Transverse colon (tissue), 4 donors: ENCODE results near the gene SLC45A2. TPM values are rescaled to one million over a fixed set of nuclear protein-coding genes. Genes with fewer than 3 reads are reported as not detected.

Experiments used
- DNase-seq: peaks from one replicate; pipeline ENCODE4 v3.0.0-alpha.2; 2019
- H3K27ac ChIP-seq, 4 donors: fragments of 200-600 bp; sonication (generic); 2 replicates each; pipeline ENCODE4 v1.5.1; 2016 to 2018; ENCODE audit warnings: inconsistent platforms in 4 of 4
- H3K27me3 ChIP-seq: fragments of 200-600 bp; sonication (generic); 2 replicates; pipeline ENCODE4 v1.5.1; 2017; ENCODE audit warnings: inconsistent platforms
- H3K36me3 ChIP-seq, 4 donors: fragments of 200-600 bp; sonication (generic); 2 replicates each; pipeline ENCODE4 v1.5.1; 2017 to 2019; ENCODE audit warnings: inconsistent platforms in 4 of 4
- H3K4me1 ChIP-seq, 4 donors: fragments of 200-600 bp; sonication (generic); 2 replicates each; pipeline ENCODE4 v1.5.1; 2017 to 2020; ENCODE audit warnings: inconsistent platforms in 4 of 4
- H3K4me3 ChIP-seq, 4 donors: fragments of 200-600 bp; sonication (generic); 1 replicate in 1 of 4; 2 replicates in 3 of 4; pipeline versions ENCODE4 v1.5.1 to v1.6.1; 2017 to 2019; ENCODE audit warnings: inconsistent platforms in 4 of 4
- H3K9me3 ChIP-seq, 2 donors: fragments of 200-600 bp; sonication (generic); 2 replicates each; pipeline ENCODE4 v1.5.1; 2017 to 2019; ENCODE audit warnings: inconsistent platforms in 2 of 2
- EP300 ChIP-seq: sonication (generic); formaldehyde crosslinking; IDR thresholded peaks from one replicate; pipeline ENCODE4 v1.6.1; 2017; ENCODE audit warnings: antibody characterized with exemption, low read depth
- POLR2A ChIP-seq: fragments of 450-650 bp; IDR thresholded peaks from one replicate; pipeline ENCODE4 v1.6.1; 2016; ENCODE audit warnings: antibody characterized with exemption, mild to moderate bottlenecking, moderate library complexity
- POLR2AphosphoS5 ChIP-seq, 3 donors: sonication (generic); formaldehyde crosslinking; IDR thresholded peaks; one replicate each; pipeline ENCODE4 v1.6.1; 2016; ENCODE audit warnings: antibody characterized with exemption in 3 of 3
- WGBS, 2 donors: methylation state at CpG; one replicate each; pipeline ENCODE4 v1.1.5; 2018; ENCODE audit warnings: low coverage in 1 of 2; 5-methylcytosine and 5-hydroxymethylcytosine counted together
- in situ Hi-C, 4 donors: fragments of 200-750 bp; cut with MboI; loops; one replicate each; pipeline versions ENCODE4 v1.15.0 to v1.15.1; 2017; ENCODE audit warnings: low sequenced_read_pairs in 3 of 4, low pct_ligation_motif_present in 1 of 4, low pct_unique_long_range_greater_than_20kb in 1 of 4
- intact Hi-C: fragments of 100-400 bp; cut with DNase I; formaldehyde crosslinking; loops from one replicate; pipeline ENCODE4 v1.15.1; 2023; ENCODE audit warnings: low total_unique reads
- total RNA-seq, 4 donors: library from RNA; depleted of rRNA; stranded (reverse); fragments of >200 nt; gene quantifications; one replicate each; pipeline ENCODE4 v1.1.0, GENCODE V29; 2016
- TF ChIP-seq, protein P1 (sequence below), 5 experiments: fragments of 200-600 bp in 3 of 5; fragments of 450-650 bp in 2 of 5; sonication (generic) in 3 of 5; IDR thresholded peaks; 1 replicate in 2 of 5; 2 replicates in 3 of 5; pipeline ENCODE4 v1.5.1; 2016 to 2017; ENCODE audit warnings: antibody characterized with exemption in 5 of 5, inconsistent platforms in 3 of 5, mild to moderate bottlenecking in 2 of 5, moderate library complexity in 1 of 5

SLC45A2 gene
- total RNA-seq, 4 donors from 2014 or later: 0.95 to 1.6 TPM; not detected in 2

DNA sequence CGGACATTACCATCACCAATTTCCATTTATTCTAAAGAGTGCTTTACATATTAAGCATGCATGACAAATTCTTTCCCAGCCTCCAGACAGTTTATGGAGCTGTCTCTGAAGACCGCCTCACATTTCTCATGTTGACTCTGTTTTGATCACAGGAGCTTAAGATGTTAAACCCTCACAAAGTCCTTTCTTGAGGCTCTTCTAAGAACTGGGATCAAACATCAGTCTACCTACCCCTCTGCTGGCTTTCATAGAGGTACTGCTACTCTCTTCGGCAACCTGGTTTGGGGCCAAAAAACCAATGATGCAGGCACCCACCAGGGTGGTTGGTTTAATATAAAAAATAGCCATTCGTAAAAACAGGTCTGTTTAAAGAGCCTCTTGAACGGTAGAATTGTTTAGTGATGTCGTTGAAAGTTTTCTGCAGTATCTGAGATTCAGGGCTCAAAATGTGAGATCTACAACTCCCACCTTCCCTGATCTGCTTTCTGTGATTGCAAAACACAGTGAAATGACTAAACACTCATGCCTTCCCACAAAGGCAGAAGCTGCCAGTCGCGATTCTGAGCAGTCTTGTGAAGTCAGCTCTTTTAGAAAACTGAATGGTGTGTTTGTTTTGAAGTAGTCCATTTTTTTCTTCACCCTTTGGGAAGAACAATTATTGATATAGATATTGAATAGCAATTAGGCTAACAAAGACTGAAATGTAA is 44.8 kb downstream of the SLC45A2 start:
- in situ Hi-C loops: loop anchor here in 3 of 4 donors (10.0 to 25.0 kb wide), 3 partner anchors 477 to 505 kb away; partner anchors contain the start of gene TARS1 (in 1 of the 3)
- WGBS, 2 donors: 80% methylated on average over 1 to 8 of the region's 8 CpGs
- peaks cover 69% of the 10 kb centered on the region for H3K27me3 ChIP-seq
- intact Hi-C loops: loop anchor here (10.0 kb wide), 1 partner anchor 505 kb away; no protein-coding TSS in a partner anchor
- H3K4me3 ChIP-seq: no peak overlapping the region
- TF ChIP-seq EP300 (no peak), POLR2A (no peak), POLR2AphosphoS5 (IDR thresholded peaks at IDR 0.05) (no peak)
- TF ChIP-seq, protein P1, sequence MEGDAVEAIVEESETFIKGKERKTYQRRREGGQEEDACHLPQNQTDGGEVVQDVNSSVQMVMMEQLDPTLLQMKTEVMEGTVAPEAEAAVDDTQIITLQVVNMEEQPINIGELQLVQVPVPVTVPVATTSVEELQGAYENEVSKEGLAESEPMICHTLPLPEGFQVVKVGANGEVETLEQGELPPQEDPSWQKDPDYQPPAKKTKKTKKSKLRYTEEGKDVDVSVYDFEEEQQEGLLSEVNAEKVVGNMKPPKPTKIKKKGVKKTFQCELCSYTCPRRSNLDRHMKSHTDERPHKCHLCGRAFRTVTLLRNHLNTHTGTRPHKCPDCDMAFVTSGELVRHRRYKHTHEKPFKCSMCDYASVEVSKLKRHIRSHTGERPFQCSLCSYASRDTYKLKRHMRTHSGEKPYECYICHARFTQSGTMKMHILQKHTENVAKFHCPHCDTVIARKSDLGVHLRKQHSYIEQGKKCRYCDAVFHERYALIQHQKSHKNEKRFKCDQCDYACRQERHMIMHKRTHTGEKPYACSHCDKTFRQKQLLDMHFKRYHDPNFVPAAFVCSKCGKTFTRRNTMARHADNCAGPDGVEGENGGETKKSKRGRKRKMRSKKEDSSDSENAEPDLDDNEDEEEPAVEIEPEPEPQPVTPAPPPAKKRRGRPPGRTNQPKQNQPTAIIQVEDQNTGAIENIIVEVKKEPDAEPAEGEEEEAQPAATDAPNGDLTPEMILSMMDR (IDR thresholded peaks at IDR 0.05): no peak
- H3K27ac ChIP-seq: no peak overlapping the region
- no peaks in the 10 kb centered on the region for H3K9me3 ChIP-seq
- DNase-seq: no peak
- peaks cover 0 to 12% (median 7%) of the 10 kb centered on the region in 4 donors for H3K4me1 ChIP-seq
- no peaks in the 10 kb centered on the region for H3K36me3 ChIP-seq

DNA sequence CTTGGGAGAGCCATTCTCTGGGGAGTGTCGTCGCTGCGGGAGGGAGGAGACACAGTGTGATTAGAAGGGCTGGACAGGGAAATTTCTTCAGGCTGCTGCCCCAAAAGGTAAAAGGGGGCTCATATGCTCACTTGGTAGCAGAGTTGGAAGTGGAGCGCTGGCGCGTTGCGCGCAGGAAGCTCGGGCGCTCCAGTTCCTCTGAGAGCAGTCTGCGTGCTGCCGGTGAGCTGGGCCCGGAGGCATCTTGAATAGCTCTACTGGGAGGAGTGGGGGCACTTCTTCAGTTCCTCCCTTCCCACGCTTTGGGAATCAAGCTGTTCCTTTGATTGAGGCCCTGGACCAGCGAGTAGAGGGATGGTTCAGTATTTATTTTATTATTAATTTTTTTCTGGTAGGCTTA is 45.6 kb downstream of the SLC45A2 start:
- 49% methylated on average over 15 of the region's 15 CpGs; no CpG with 5 or more reads in 1 of the 2 donors for WGBS, 2 donors
- Histone ChIP-seq H3K9me3 (no peaks in the 10 kb centered on the region), H3K36me3 (no peaks in the 10 kb centered on the region), H3K4me3 (no peak overlapping the region), H3K27me3 (peaks cover 69% of the 10 kb centered on the region), H3K27ac (no peak overlapping the region), H3K4me1 (peaks cover 0 to 12% (median 7%) of the 10 kb centered on the region in 4 donors)
- intact Hi-C loops (loop anchor here (10.0 kb wide), 1 partner anchor 504 kb away; no protein-coding TSS in a partner anchor), in situ Hi-C loops (loop anchor here in 3 of 4 donors (10.0 to 25.0 kb wide), 3 partner anchors 477 to 504 kb away; partner anchors contain the start of gene TARS1 (in 1 of the 3))
- no peak for DNase-seq
- TF ChIP-seq POLR2AphosphoS5 (IDR thresholded peaks at IDR 0.05) (no peak), POLR2A (no peak), EP300 (no peak)
- TF ChIP-seq, protein P1 (IDR thresholded peaks at IDR 0.05): no peak

DNA sequence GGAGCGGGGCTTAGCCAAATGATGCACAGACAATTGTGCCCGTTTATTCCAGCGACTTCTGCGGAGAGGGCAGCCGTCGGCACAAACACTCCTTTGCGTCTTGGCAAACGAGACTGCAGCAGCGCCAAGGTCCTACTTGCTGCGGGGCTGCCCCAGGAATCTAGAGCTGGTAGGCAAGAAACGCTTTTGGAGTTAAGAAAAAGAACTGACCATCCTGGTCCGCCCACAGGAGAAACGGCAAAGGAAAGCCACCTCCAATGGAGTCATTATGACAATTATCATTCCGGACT is 46.0 kb downstream of the SLC45A2 start:
- 60 to 63% methylated on average over 1 to 14 of the region's 14 CpGs for WGBS, 2 donors
- H3K27me3 ChIP-seq: peaks cover 69% of the 10 kb centered on the region

More for the DNA sequence above, 46.0 kb downstream of the SLC45A2 start:
- Histone ChIP-seq H3K27ac (no peak overlapping the region), H3K4me1 (peaks cover 0 to 12% (median 7%) of the 10 kb centered on the region in 4 donors), H3K36me3 (no peaks in the 10 kb centered on the region), H3K9me3 (no peaks in the 10 kb centered on the region), H3K4me3 (no peak overlapping the region)
- no peak for DNase-seq
- TF ChIP-seq EP300: no peak
- TF ChIP-seq, protein P1 (IDR thresholded peaks at IDR 0.05): no peak
- no peak for TF ChIP-seq POLR2A
- no peak for TF ChIP-seq POLR2AphosphoS5 (IDR thresholded peaks at IDR 0.05)
- intact Hi-C loops (loop anchor here (10.0 kb wide), 1 partner anchor 504 kb away; no protein-coding TSS in a partner anchor), in situ Hi-C loops (loop anchor here in 3 of 4 donors (10.0 to 25.0 kb wide), 3 partner anchors 476 to 504 kb away; partner anchors contain the start of gene TARS1 (in 1 of the 3))
